Mammary epithelial cell (primary cell): ENCODE data around the gene ATF6.

Source experiments
- CTCF ChIP-seq, 2 donors: IDR thresholded peaks in 1 of 2; conservative IDR thresholded peaks in 1 of 2; 2 replicates each; pipeline ENCODE4 v1.5.1; 2011 to 2012; ENCODE audit warnings: inconsistent platforms in 2 of 2, low read length in 2 of 2, mild to moderate bottlenecking in 2 of 2, control low read depth in 1 of 2, low read depth in 1 of 2; ENCODE audit not compliant: insufficient read depth in 1 of 2; ENCODE audit errors: extremely low read depth in 1 of 2
- EZH2 ChIP-seq: IDR thresholded peaks from 2 replicates; pipeline ENCODE4 v1.6.1; 2012; ENCODE audit warnings: low read length, inconsistent platforms, borderline replicate concordance

- no peak for TF ChIP-seq CTCF (conservative IDR thresholded peaks at IDR 0.05 in 1 of 2, IDR thresholded peaks at IDR 0.05 in 1 of 2; ENCODE audit: extremely low read depth in 1 of 2, insufficient read depth in 1 of 2, low read depth in 1 of 2, low read length in 2 of 2)
- no peak for TF ChIP-seq EZH2
These were observed 120.5 kb downstream of the ATF6 start for GRCh38 chr1:161886589-161886988.
